Cerebellar cortex (tissue), 1 donor: ENCODE data around the gene TCHH.
"Not testable (repeated sequence)": the region's sequence is repeated elsewhere in the genome, so short reads cannot be mapped to it uniquely, and the experiment has no call there.

ENCODE experiments used
- DNase-seq: peaks from one replicate; pipeline ENCODE4 v3.0.0-alpha.2; 2015; ENCODE audit warnings: low spot score

TCHH gene

GRCh38 chr1:152115344-152115743, at the start of gene TCHH:
TCHH (minus strand) TSS chr1:152115444; CDS start chr1:152114080, 1,364 bp downstream.
- DNase-seq: no peak

- no peak for DNase-seq
These were observed 49.4 kb upstream of the TCHH start for GRCh38 chr1:152164517-152165136.

- DNase-seq: no peak
These were observed 47.7 kb upstream of the TCHH start for GRCh38 chr1:152162792-152163463.

GRCh38 chr1:152160576-152160975, 45.3 kb upstream of the TCHH start:
- DNase-seq: no peak

GRCh38 chr1:152159144-152159543, 43.9 kb upstream of the TCHH start, which contains the start of gene RPTN:
RPTN (minus strand) TSS chr1:152159228; CDS start chr1:152157889, 1,339 bp downstream.
- DNase-seq: no peak

- DNase-seq: no peak
These were observed 38.8 kb upstream of the TCHH start for GRCh38 chr1:152153996-152154395.

- DNase-seq: no peak
These were observed 36.4 kb upstream of the TCHH start for GRCh38 chr1:152151646-152152045.

- DNase-seq: no peak
These were observed 33.7 kb upstream of the TCHH start for GRCh38 chr1:152148981-152149380.

- DNase-seq: no peak
These were observed 32.8 kb upstream of the TCHH start for GRCh38 chr1:152148051-152148450.

- DNase-seq: no peak
These were observed 30.5 kb upstream of the TCHH start for GRCh38 chr1:152145769-152146168.

GRCh38 chr1:152144674-152145183, 29.5 kb upstream of the TCHH start:
- not testable (repeated sequence) for DNase-seq

GRCh38 chr1:152143150-152143887, 28.1 kb upstream of the TCHH start:
- DNase-seq: no peak

GRCh38 chr1:152141971-152142584, 26.8 kb upstream of the TCHH start:
- DNase-seq: peak; percentile 42

- no peak for DNase-seq
These were observed 22.0 kb upstream of the TCHH start for GRCh38 chr1:152137215-152137614.

GRCh38 chr1:152130186-152130585, 14.9 kb upstream of the TCHH start:
- no peak for DNase-seq

GRCh38 chr1:152127673-152128072, 12.4 kb upstream of the TCHH start:
- DNase-seq: no peak

- DNase-seq: no peak
These were observed 10.7 kb upstream of the TCHH start for GRCh38 chr1:152125834-152126443.

GRCh38 chr1:152118915-152119314, 3.7 kb upstream of the TCHH start:
- DNase-seq: no peak

GRCh38 chr1:152112885-152113432, 2.3 kb downstream of the TCHH start:
- no peak for DNase-seq

GRCh38 chr1:152112101-152112884, 3.0 kb downstream of the TCHH start:
- no peak for DNase-seq

GRCh38 chr1:152111515-152111968, 3.7 kb downstream of the TCHH start:
- no peak for DNase-seq
